Psoas muscle (tissue), 8 donors: Measurements from ENCODE around the gene ST8SIA5. TPM values are rescaled to one million over a fixed set of nuclear protein-coding genes. Genes with fewer than 3 reads are reported as not detected.

Experiments used
- ATAC-seq, 4 donors: fragments of 200-7000 bp; cut with Tn5 transposase; one replicate each; pipeline ENCODE4 v1.9.1; 2020; ENCODE audit warnings: moderate library complexity in 3 of 4, mild to moderate bottlenecking in 2 of 4
- DNase-seq, 2 donors: peaks; one replicate each; pipeline ENCODE4 v3.0.0-alpha.2; 2020
- H3K27ac ChIP-seq: fragments of 200-600 bp; one replicate; pipeline ENCODE4 v1.8.0; 2022
- H3K27me3 ChIP-seq, 3 donors: fragments of 200-600 bp in 1 of 3; one replicate each; pipeline versions ENCODE4 v1.6.1 to v1.8.0; 2013 to 2022; ENCODE audit warnings: low read length in 2 of 3, mild to moderate bottlenecking in 2 of 3, moderate library complexity in 1 of 3; ENCODE audit not compliant: insufficient read depth in 3 of 3
- H3K36me3 ChIP-seq, 2 donors: fragments of 200-600 bp in 1 of 2; one replicate each; pipeline versions ENCODE4 v1.6.1 to v1.8.0; 2013 to 2022; ENCODE audit warnings: low read depth in 1 of 2, mild to moderate bottlenecking in 1 of 2, moderate library complexity in 1 of 2; ENCODE audit not compliant: insufficient read depth in 1 of 2
- H3K4me1 ChIP-seq: fragments of 200-600 bp; one replicate; pipeline ENCODE4 v1.8.0; 2022
- H3K4me3 ChIP-seq: fragments of 200-600 bp; one replicate; pipeline ENCODE4 v1.8.0; 2022; ENCODE audit warnings: mild to moderate bottlenecking
- H3K9me3 ChIP-seq: fragments of 200-600 bp; one replicate; pipeline ENCODE4 v1.8.0; 2022
- CTCF ChIP-seq: fragments of 200-600 bp; IDR thresholded peaks from one replicate; pipeline ENCODE4 v1.8.0; 2022; ENCODE audit warnings: antibody characterized with exemption
- WGBS, 3 donors: extraction: QIAGEN DNeasy Blood & Tissue Kit; methylation state at CpG; one replicate each; pipeline versions ENCODE4 v1.1.6 to v1.1.7; 2013; 5-methylcytosine and 5-hydroxymethylcytosine counted together
- intact Hi-C, 2 donors: fragments of 100-400 bp; cut with DNase I; formaldehyde crosslinking; loops; one replicate each; pipeline versions ENCODE4 v1.11.0 to v1.14.2; 2022
- polyA plus RNA-seq, 3 donors: library from polyadenylated mRNA; stranded (reverse); fragments of 200-250 nt; gene quantifications; one replicate each; pipeline ENCODE4 v1.2.3, GENCODE V29; 2013
- total RNA-seq, 4 donors: library from RNA; stranded (reverse); fragmentation: NEBNext Ultra II Directional in 2 of 4; extraction: Animal tissue kit (Norgen Biotek cat#: 25700) in 2 of 4; gene quantifications; one replicate each; pipeline versions ENCODE4 v1.2.1 to v1.2.4, GENCODE V29; 2021 to 2023
- donor health status: healthy with polysubstance abuse.
- donor health status: DM: no; HTN: no; CAD: no; lungs with moderate emphysema.
- donor health status: Bipolar disorder and iron deficiency.
- donor health status: healthy.
- donor health status: DM: yes; HTN: yes; CAD: no.
- donor health status: DM: no; HTN: no; CAD: no.
- donor health status: DM: no; HTN: no; CAD: no.
- donor health status: DM: yes; HTN: yes; CAD: no.

ST8SIA5 gene
- total and polyA plus RNA-seq, 7 donors: 1.8 to 9.9 (median 3.2) TPM

GRCh38 chr18:46738491-46738890, 18.4 kb downstream of the ST8SIA5 start:
- 77 to 86% (median 83%) methylated on average over 7 of the region's 7 CpGs for WGBS, 3 donors
- Histone ChIP-seq H3K36me3 (no peaks in the 10 kb centered on the region), H3K4me1 (no peaks in the 10 kb centered on the region), H3K27me3 (no peaks in the 10 kb centered on the region), H3K4me3 (no peak overlapping the region), H3K27ac (no peak overlapping the region), H3K9me3 (no peaks in the 10 kb centered on the region)
- ATAC-seq (no peak), DNase-seq (no peak)
- no peak for TF ChIP-seq CTCF
- intact Hi-C loops: no loop called here

GRCh38 chr18:46736736-46737135, 20.1 kb downstream of the ST8SIA5 start:
- intact Hi-C loops: no loop called here
- DNase-seq: no peak
- Histone ChIP-seq H3K27ac (no peak overlapping the region), H3K4me3 (no peak overlapping the region), H3K9me3 (no peaks in the 10 kb centered on the region), H3K27me3 (no peaks in the 10 kb centered on the region), H3K4me1 (no peaks in the 10 kb centered on the region), H3K36me3 (no peaks in the 10 kb centered on the region)
- no peak for TF ChIP-seq CTCF
- no peak for ATAC-seq
- WGBS, 3 donors: 75 to 80% (median 78%) methylated on average over 4 of the region's 4 CpGs

DNA sequence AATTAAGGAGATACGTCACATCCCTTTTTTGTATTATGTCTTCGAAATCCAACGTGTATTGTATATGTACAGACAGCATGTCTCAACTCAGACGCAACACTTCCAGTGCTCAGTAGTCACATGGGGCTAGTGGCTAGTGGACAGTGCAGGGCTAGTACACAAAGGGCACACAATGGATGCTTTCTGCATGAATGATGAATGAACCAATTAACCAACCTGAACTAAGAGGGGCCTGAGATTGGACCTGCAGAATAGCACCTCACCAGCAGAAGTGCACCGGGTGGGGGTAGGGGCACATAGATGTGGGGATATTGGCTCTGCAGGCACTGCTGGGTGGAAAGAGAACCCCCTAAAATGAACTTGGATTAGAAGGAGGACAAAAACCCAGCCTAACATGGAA, 20.7 kb downstream of the ST8SIA5 start:
- H3K36me3 ChIP-seq: no peaks in the 10 kb centered on the region
- TF ChIP-seq CTCF: no peak
- WGBS, 3 donors: 69 to 77% (median 73%) methylated on average over 5 of the region's 5 CpGs
- intact Hi-C loops: no loop called here
- no peaks in the 10 kb centered on the region for H3K9me3 ChIP-seq
- H3K27me3 ChIP-seq: no peaks in the 10 kb centered on the region
- H3K4me1 ChIP-seq: no peaks in the 10 kb centered on the region
- no peak overlapping the region for H3K4me3 ChIP-seq
- H3K27ac ChIP-seq: no peak overlapping the region
- no peak for ATAC-seq
- no peak for DNase-seq

DNA sequence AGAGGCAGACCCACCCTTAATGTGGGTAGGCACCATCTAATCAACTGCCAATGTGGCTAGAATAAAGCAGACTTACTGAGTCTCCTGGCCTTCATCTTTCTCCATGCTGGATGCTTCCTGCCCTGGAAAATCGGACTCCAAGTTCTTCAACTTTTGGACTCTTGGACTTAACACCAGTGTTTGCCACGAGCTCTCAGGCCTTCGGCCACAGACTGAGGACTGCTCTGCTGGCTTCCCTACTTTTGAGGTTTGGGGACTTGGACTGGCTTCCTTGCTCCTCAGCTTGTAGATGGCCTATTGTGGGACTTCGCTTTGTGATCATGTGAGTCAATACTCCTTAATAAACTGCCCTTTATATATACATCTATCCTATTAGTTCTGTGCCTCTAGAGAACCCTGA, 21.9 kb downstream of the ST8SIA5 start:
- no peaks in the 10 kb centered on the region for H3K36me3 ChIP-seq
- ATAC-seq (no peak), DNase-seq (no peak)
- H3K27me3 ChIP-seq: no peaks in the 10 kb centered on the region
- H3K27ac ChIP-seq: no peak overlapping the region
- TF ChIP-seq CTCF: no peak
- 90 to 95% (median 91%) methylated on average over 4 of the region's 4 CpGs for WGBS, 3 donors
- no peaks in the 10 kb centered on the region for H3K4me1 ChIP-seq
- peaks cover 8% of the 10 kb centered on the region for H3K9me3 ChIP-seq
- no peak overlapping the region for H3K4me3 ChIP-seq
- intact Hi-C loops: no loop called here

DNA sequence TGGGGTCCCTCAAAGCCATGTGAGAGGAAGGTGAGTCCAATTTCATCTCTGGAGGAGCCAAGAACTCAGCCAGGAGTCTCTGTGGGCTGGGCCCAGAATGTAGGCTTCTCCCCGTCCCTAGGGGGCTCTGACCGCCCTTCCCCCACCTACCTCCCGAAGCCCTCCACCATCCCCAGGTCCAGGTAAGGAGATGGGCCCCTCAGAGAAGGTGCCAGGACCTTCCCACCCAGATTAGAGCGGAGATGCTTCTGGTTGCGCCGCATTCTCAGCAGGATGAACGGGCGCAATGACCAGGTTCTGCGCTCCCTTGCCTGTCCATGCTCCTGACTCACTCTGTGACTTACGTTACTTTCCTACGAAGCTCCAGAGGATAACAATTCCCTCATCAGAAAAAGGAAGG, 23.0 kb downstream of the ST8SIA5 start:
- Histone ChIP-seq H3K27me3 (no peaks in the 10 kb centered on the region), H3K27ac (no peak overlapping the region), H3K4me3 (no peak overlapping the region), H3K9me3 (peaks cover 9% of the 10 kb centered on the region), H3K4me1 (no peaks in the 10 kb centered on the region), H3K36me3 (no peaks in the 10 kb centered on the region)
- DNase-seq (no peak), ATAC-seq (no peak)
- intact Hi-C loops: no loop called here
- 89 to 91% (median 90%) methylated on average over 11 of the region's 11 CpGs for WGBS, 3 donors
- TF ChIP-seq CTCF: no peak
